Common myeloid progenitor, CD34-positive (primary cell): ENCODE measurements around the gene ZBTB4. TPM values are rescaled to one million over a fixed set of nuclear protein-coding genes. Genes with fewer than 3 reads are reported as not detected.

Source experiments
- CTCF ChIA-PET: fragments of 350-600 bp; sonication (Branson Sonifier 250); formaldehyde crosslinking; loops from one replicate; lab custom pipeline; 2021; ENCODE audit warnings: antibody characterized with exemption; lab: Charles Lee
- POLR2A ChIA-PET: fragments of 350-600 bp; sonication (Branson Sonifier 250); formaldehyde crosslinking; loops from one replicate; lab custom pipeline; 2021; ENCODE audit warnings: antibody characterized with exemption; lab: Charles Lee
- DNase-seq, 3 donors: peaks; one replicate each; pipeline versions ENCODE4 v3.0.0 to v3.0.0-alpha.2; 2013
- H3K27ac ChIP-seq, 2 experiments: 1 replicate in 1 of 2; 2 replicates in 1 of 2; pipeline ENCODE4 v1.7.0; 2013; ENCODE audit warnings: inconsistent platforms in 2 of 2, low read length in 2 of 2, mild to moderate bottlenecking in 2 of 2, low read depth in 1 of 2, moderate library complexity in 1 of 2; ENCODE audit not compliant: severe bottlenecking in 2 of 2, insufficient read depth in 1 of 2, poor library complexity in 1 of 2
- H3K27me3 ChIP-seq, 5 experiments: replicated peaks in 2 of 5; 1 replicate in 3 of 5; 2 replicates in 2 of 5; pipeline versions ENCODE4 v1.6.1 to v1.7.0; 2013; ENCODE audit warnings: low read length in 4 of 5, mild to moderate bottlenecking in 2 of 5, moderate library complexity in 2 of 5, inconsistent platforms in 1 of 5; ENCODE audit not compliant: insufficient read depth in 5 of 5, control insufficient read depth in 4 of 5
- H3K36me3 ChIP-seq, 4 experiments: 1 replicate in 2 of 4; 2 replicates in 2 of 4; pipeline versions ENCODE4 v1.6.1 to v1.7.0; 2013; ENCODE audit warnings: low read length in 3 of 4, control low read depth in 1 of 4, mild to moderate bottlenecking in 1 of 4; ENCODE audit not compliant: control insufficient read depth in 4 of 4, insufficient read depth in 4 of 4
- H3K4me1 ChIP-seq, 4 experiments: 1 replicate in 3 of 4; 2 replicates in 1 of 4; pipeline versions ENCODE4 v1.6.1 to v1.7.1; 2013; ENCODE audit warnings: low read length in 3 of 4, mild to moderate bottlenecking in 3 of 4, control low read depth in 1 of 4, inconsistent platforms in 1 of 4, moderate library complexity in 1 of 4; ENCODE audit not compliant: control insufficient read depth in 4 of 4, insufficient read depth in 4 of 4; ENCODE audit errors: control extremely low read depth in 1 of 4
- H3K4me3 ChIP-seq, 7 experiments: 1 replicate in 4 of 7; 2 replicates in 3 of 7; pipeline versions ENCODE4 v1.5.1 to v1.7.0; 2013; ENCODE audit warnings: mild to moderate bottlenecking in 7 of 7, low read length in 6 of 7, moderate library complexity in 6 of 7, inconsistent platforms in 2 of 7, low read depth in 2 of 7, control low read depth in 1 of 7; ENCODE audit not compliant: insufficient read depth in 4 of 7, control insufficient read depth in 1 of 7; ENCODE audit errors: extremely low read depth in 1 of 7
- H3K9me3 ChIP-seq, 5 experiments: 1 replicate in 4 of 5; 2 replicates in 1 of 5; pipeline versions ENCODE4 v1.6.1 to v1.7.1; 2013; ENCODE audit warnings: low read length in 4 of 5, mild to moderate bottlenecking in 2 of 5, inconsistent platforms in 1 of 5, low read depth in 1 of 5, moderate library complexity in 1 of 5; ENCODE audit not compliant: control insufficient read depth in 4 of 5, insufficient read depth in 2 of 5; ENCODE audit errors: control extremely low read depth in 1 of 5
- WGBS: methylation state at CpG from one replicate; pipeline ENCODE4 v1.1.5; 2013; ENCODE audit not compliant: insufficient coverage; 5-methylcytosine and 5-hydroxymethylcytosine counted together
- polyA plus RNA-seq: library from polyadenylated mRNA; unstranded; fragments of 120-200 nt; gene quantifications from one replicate; pipeline ENCODE4 v1.2.1, GENCODE V29; 2013

The ZBTB4 gene
- 24.0 TPM for polyA plus RNA-seq

- Histone ChIP-seq H3K27ac (peak within 1 kb of the TSS; percentile 66 to 87), H3K9me3 (no peaks in the 10 kb centered on the region), H3K27me3 (no peaks in the 10 kb centered on the region), H3K4me1 (peaks cover 0 to 57% (median 53%) of the 10 kb centered on the region in 4 experiments), H3K4me3 (peak within 1 kb of the TSS; percentile 65 to 88 (median 79)), H3K36me3 (peaks cover 0 to 7% (median 0%) of the 10 kb centered on the region in 4 experiments)
- ChIA-PET POLR2A (interaction anchor here (0.5 to 1.5 kb wide), 8 partner anchors 9 to 42 kb away, joined by 3 to 5 read pairs (median 3); no protein-coding TSS in a partner anchor), CTCF (interaction anchor here (1.0 to 3.9 kb wide), 9 partner anchors 11 to 81 kb away, joined by 3 to 29 read pairs (median 5); partner anchors contain the start of gene TMEM102)
- peak in 2 of 3 donors; percentile 60 to 69 for DNase-seq
- 0% methylated on average over 37 of the region's 92 CpGs for WGBS
Measured at GRCh38 chr17:7479213-7480088, at the start of gene ZBTB4. Gene ZBTB4 (minus strand): TSS chr17:7479631. CDS start chr17:7466801, 12,830 bp downstream.

DNA sequence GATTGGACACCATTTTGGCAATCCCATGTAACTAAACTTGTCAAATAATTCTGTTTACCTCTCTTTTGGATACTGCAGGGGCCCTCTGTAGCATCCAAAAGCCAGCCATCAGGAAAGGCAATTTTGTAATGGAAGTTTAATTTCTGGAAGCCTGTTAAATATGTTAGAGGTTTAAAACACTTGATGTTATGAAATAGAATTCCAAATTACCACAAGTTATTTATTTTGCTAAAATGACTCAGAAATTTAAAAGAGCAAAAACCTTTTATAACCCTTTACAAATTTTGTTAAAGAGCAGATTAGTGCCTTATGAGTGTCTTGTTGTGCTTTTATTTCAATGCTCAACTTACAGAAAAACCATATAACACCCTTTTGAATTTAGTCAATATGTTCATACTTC lies 49.4 kb upstream of the ZBTB4 start:
- H3K9me3 ChIP-seq, result peaks cover 1 to 28% (median 3%) of the 10 kb centered on the region in 5 experiments
- no peaks in the 10 kb centered on the region for H3K4me1 ChIP-seq
- H3K27me3 ChIP-seq, result no peaks in the 10 kb centered on the region
- ChIA-PET CTCF (interaction anchor here (4.7 kb wide), 1 partner anchor 14 kb away, joined by 22 read pairs; no protein-coding TSS in a partner anchor), POLR2A (interaction anchor here (0.6 kb wide), 1 partner anchor 25 kb away, joined by 3 read pairs; no protein-coding TSS in a partner anchor)
- H3K36me3 ChIP-seq, result no peaks in the 10 kb centered on the region
- H3K4me3 ChIP-seq, result no peak overlapping the region
- no peak for DNase-seq
- H3K27ac ChIP-seq, result no peak overlapping the region

GRCh38 chr17:7523033-7523432 lies 43.6 kb upstream of the ZBTB4 start:
- POLR2A ChIA-PET, result interaction anchor here (1.5 kb wide), 1 partner anchor 37 kb away, joined by 5 read pairs; no protein-coding TSS in a partner anchor
- WGBS, result 44% methylated on average over 8 of the region's 10 CpGs

DNA sequence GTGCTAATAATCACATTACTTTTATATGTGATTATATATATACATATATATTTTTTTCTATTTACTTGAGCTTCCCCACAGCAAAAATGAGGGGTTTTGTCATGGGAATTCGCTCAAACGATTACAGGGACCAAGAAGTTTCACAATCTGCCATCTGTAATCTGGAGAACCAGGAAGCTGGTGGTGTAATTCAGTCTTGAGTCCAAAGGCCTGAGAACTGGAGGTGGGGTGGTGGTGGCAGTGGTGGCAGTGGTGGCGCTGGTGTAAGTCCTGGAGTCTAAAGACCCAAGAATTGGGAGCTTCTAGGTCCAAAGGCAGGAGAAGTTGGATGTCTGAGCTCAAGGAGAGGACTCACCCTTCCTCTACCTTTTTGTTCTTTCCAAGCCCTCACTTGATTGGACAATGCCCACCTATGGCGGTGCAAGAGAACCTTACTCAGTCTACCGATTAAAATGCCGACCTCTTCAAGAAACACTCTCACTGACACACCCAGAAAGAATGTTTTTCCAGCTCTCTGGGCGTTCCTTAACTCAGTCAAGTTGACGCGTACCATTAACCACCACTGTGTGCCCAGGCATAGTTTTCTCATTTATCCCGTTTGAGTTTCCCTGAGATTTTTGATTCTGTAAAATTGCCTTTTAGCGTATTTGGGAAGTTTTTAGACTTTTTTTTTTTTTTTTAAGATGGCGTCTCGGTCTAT lies 36.6 kb upstream of the ZBTB4 start:
- H3K27me3 ChIP-seq, result no peaks in the 10 kb centered on the region
- no peaks in the 10 kb centered on the region for H3K9me3 ChIP-seq
- CTCF ChIA-PET, result interaction anchor here (0.6 to 18.4 kb wide), 19 partner anchors 8 to 621 kb away, joined by 3 to 515 read pairs (median 4); partner anchors contain the start of genes CD68, MPDU1, SENP3 and SOX15
- no peak for DNase-seq
- H3K27ac ChIP-seq, result no peak overlapping the region
- 82% methylated on average over 9 of the region's 13 CpGs for WGBS
- no peak overlapping the region for H3K4me3 ChIP-seq
- peaks cover 9 to 39% (median 26%) of the 10 kb centered on the region in 4 experiments for H3K36me3 ChIP-seq
- peaks cover 0 to 4% (median 0%) of the 10 kb centered on the region in 4 experiments for H3K4me1 ChIP-seq
- POLR2A ChIA-PET, result interaction anchor here (0.6 to 4.2 kb wide), 2 partner anchors 22 to 44 kb away, joined by 6 to 45 read pairs; partner anchors contain the start of genes SENP3 and TNFSF13

More at GRCh38 chr17:7523033-7523432, 43.6 kb upstream of the ZBTB4 start:
- H3K9me3 ChIP-seq, result peaks cover 0 to 9% (median 2%) of the 10 kb centered on the region in 5 experiments
- H3K36me3 ChIP-seq, result no peaks in the 10 kb centered on the region
- no peak overlapping the region for H3K27ac ChIP-seq
- peak; percentile 57 to 79 (median 74) for DNase-seq
- H3K27me3 ChIP-seq, result no peaks in the 10 kb centered on the region
- peaks cover 0 to 3% (median 0%) of the 10 kb centered on the region in 4 experiments for H3K4me1 ChIP-seq
- CTCF ChIA-PET, result interaction anchor here (2.7 to 18.4 kb wide), 2 partner anchors 9 to 30 kb away, joined by 20 to 515 read pairs; partner anchors contain the start of genes SENP3, TNFSF12 and TNFSF13
- H3K4me3 ChIP-seq, result no peak overlapping the region

DNA sequence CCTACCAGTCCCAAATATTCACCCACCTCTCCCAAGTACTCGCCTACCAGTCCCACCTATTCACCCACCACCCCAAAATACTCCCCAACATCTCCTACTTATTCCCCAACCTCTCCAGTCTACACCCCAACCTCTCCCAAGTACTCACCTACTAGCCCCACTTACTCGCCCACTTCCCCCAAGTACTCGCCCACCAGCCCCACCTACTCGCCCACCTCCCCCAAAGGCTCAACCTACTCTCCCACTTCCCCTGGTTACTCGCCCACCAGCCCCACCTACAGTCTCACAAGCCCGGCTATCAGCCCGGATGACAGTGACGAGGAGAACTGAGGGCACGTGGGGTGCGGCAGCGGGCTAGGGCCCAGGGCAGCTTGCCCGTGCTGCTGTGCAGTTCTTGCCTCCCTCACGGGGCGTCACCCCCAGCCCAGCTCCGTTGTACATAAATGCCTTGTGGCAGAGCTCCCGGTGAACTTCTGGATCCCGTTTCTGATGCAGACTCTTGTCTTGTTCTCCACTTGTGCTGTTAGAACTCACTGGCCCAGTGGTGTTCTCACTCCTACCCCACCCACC lies 34.5 kb upstream of the ZBTB4 start:
- DNase-seq, result no peak
- ChIA-PET CTCF (interaction anchor here (0.6 to 18.4 kb wide), 17 partner anchors 8 to 158 kb away, joined by 3 to 515 read pairs (median 11); partner anchors contain the start of genes MPDU1, SENP3, SOX15 and TMEM102), POLR2A (interaction anchor here (1.1 to 4.2 kb wide), 3 partner anchors 21 to 46 kb away, joined by 3 to 45 read pairs (median 3); partner anchors contain the start of genes SENP3 and TNFSF13)
- 93% methylated on average over 15 of the region's 17 CpGs for WGBS
- H3K4me1 ChIP-seq, result peaks cover 0 to 4% (median 0%) of the 10 kb centered on the region in 4 experiments
- no peaks in the 10 kb centered on the region for H3K27me3 ChIP-seq
- H3K27ac ChIP-seq, result no peak overlapping the region
- peaks cover 11 to 57% (median 43%) of the 10 kb centered on the region in 4 experiments for H3K36me3 ChIP-seq
- no peaks in the 10 kb centered on the region for H3K9me3 ChIP-seq
- no peak overlapping the region for H3K4me3 ChIP-seq
